GM18873 (cell line): Measurements from ENCODE around the gene PRMT5.
"Not testable (repeated sequence)": the region's sequence is repeated elsewhere in the genome, so short reads cannot be mapped to it uniquely, and the experiment has no call there.

ENCODE experiments used
- ATAC-seq: cut with Tn5 transposase; IDR thresholded peaks from one replicate; pipeline ENCODE4 v1.9.1; 2021; ENCODE audit warnings: mild to moderate bottlenecking, moderate library complexity, moderate number of reproducible peaks; ENCODE audit not compliant: unreplicated experiment, low FRiP score

Gene PRMT5

GRCh38 chr14:22935156-22935555, 6.0 kb upstream of the PRMT5 start:
- no peak for ATAC-seq

GRCh38 chr14:22932146-22932545, 3.0 kb upstream of the PRMT5 start:
- ATAC-seq = no peak

DNA sequence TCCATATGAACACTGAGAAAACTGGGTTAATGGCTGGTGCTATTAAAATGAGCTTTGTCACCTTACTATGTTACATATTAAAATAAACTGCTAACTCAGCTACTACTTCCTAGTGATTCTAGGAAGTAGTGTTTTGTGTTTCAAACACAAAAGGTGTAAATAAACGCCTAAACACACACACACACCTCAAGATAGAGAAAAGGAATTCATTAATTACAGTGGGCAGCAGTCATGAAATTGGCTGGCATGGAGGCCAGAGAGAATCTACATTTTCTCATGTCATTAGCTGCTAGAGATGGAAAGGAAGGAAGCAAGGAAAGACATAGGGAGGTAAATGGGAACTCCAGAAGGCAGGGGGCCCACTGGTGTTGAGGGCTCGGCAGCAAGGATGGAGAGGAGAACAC, 787 bp upstream of the PRMT5 start:
- no peak for ATAC-seq

- ATAC-seq = no peak
Observed at GRCh38 chr14:22928237-22929103, 706 bp downstream of the PRMT5 start.

- ATAC-seq = no peak
Observed at GRCh38 chr14:22926316-22926715, 2.9 kb downstream of the PRMT5 start.

DNA sequence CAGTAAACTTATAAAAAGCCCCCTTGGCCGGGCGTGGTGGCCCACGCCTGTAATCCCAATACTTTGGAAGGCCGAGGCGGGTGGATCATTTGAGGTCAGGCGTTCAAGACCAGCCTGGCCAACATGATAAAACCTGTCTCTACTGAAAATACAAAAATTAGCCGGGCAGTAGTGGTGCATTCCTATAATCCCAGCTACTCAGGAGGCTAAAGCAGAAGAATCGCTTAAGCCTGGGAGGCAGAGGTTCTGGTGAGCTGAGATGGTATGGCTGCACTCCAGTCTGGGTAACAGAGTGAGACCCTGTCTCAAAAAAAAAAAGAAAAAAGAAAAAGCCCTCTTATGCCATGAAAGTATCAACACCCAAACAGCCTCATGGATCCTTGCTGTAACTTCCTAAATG, 3.7 kb downstream of the PRMT5 start:
- no peak for ATAC-seq

GRCh38 chr14:22923746-22924145, 5.4 kb downstream of the PRMT5 start:
- no peak for ATAC-seq

DNA sequence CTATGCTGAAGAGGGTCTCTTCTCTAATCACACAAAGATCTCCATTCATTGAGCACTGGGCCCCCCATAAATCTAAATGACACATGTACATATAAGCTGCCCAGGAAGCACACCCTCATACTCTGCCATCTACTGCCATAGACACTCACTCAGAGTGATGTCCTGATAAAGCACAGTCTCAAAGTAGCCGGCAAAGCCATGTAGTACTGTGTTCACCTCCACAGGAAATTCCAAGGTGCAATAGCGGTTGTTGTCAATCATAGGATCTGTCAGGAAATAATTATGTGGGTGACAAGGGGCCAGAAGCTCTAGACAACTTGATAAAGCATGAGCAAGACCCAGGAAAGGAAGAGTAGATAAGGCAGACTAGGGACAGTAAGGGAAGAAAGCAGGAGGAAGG, 6.9 kb downstream of the PRMT5 start:
- ATAC-seq = no peak

GRCh38 chr14:22920697-22921096, 8.5 kb downstream of the PRMT5 start:
- no peak for ATAC-seq

DNA sequence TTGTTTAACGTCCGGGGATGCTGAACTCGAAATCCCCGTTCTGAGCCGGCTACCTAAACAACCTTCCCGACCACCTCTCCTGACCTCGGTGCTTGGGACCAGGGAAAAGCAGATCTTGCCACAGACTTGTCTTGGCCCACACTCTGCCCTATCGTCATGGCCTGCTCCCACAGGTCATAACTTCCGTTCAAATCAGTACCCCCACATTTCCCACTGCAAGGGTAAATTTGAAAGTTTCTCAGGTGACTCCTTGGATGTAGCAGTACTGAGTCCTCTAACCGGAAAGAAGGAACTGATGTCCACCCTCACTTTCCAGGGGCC, 9.6 kb downstream of the PRMT5 start:
- ATAC-seq = peak; percentile 7

DNA sequence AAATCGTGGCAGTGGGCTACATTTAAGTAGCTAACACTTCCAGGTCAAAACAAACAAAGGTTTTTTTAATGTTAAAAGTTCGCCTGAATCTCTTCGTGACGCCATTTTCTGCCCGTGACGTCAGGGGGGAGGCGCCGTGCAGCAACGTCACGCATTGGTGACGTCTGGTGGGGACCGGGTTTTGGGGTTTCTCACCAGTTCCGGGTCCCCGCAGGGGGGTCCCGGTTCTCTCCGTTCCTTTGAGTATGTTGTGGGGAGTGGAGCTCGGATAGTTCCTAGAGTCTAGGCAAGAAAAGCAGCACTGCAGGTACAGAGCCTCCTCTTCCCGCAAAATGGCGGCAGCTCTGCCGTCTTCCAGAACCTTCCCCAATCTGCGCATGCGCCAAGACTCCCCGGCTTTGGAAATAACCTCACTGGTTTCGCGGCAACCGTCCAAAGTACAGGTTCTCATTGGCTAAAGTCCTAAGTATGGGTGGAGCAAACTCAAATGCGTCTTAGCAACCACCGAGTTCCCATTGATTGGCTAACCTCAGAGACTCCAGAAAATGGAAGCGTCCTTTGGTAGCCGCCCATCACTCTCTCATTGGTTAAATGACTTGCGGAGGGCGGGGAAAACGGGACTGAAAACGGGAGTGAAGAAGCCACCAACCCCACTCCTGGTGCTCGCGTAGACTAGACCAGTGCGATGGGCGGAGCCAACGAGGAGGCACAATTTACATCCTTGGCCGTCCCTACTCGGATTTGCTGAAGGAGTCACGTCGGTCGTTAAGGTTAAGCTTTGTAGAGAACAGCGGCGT, 10.2 kb downstream of the PRMT5 start, which contains the start of gene RBM23:
RBM23 (minus strand) TSS at position 346 of the 797 bp plus-strand sequence.
- peak; percentile 88 for ATAC-seq

GRCh38 chr14:22915886-22916521, 13.2 kb downstream of the PRMT5 start:
- no peak for ATAC-seq

- not testable (repeated sequence) for ATAC-seq
Observed at GRCh38 chr14:22914836-22915235, 14.3 kb downstream of the PRMT5 start.

DNA sequence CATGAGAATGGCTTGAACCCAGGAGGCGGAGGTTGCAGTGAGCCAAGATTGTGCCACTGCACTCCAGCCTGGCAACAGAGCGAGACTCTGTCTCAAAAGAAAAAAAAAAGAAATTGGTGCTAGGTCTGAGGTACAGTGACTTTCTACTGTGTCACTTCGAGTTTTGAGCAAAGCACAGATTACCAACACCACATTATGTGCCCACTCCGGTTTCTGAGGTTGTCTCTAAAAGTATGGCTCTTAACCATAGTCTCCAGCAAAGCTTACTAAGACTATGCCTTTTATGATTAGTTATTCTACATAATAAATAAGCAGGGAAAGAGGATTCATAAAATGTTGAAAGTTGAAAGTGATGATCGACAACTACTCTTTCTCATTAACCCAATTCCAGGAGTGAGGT, 18.3 kb downstream of the PRMT5 start:
- ATAC-seq = no peak

GRCh38 chr14:22908601-22909000, 20.6 kb downstream of the PRMT5 start:
- ATAC-seq = no peak

DNA sequence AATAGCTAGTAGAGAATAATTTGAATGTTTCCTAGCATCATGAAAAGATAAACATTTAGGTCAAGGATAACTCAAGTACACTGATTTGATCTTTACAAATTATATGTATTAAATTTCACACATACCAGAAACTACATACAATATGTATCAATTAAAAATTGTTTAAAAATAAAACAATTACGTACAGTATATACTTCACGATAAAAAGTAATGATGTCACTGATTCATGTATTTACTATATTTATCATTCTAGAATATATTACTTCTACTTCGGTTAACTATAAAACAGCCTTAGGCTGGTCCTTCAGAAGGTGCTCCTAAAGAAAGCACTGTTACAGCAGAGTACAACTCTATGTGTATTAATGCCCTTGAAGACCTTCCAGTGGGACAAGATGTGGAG, 21.7 kb downstream of the PRMT5 start:
- no peak for ATAC-seq

DNA sequence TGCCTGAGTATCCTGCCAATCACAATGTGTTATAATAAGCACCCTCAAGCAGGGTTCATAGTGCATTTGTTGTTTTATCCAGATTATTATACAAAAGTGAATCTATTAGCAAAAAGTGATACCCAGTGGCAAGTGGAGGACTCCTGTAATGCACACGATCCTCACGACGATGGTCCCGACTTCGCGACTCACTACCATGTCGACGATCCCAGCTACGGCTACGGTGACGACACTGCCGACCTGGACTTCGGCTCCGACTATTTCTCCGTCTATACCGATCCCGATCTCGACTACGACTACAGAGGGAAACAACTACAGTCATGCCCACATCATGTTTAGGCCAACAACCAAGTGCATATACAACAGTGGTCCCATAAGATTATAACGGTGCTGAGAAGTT, 23.1 kb downstream of the PRMT5 start:
- no peak for ATAC-seq

- no peak for ATAC-seq
Observed at GRCh38 chr14:22905627-22906026, 23.5 kb downstream of the PRMT5 start.

GRCh38 chr14:22903742-22904087, 25.5 kb downstream of the PRMT5 start:
- no peak for ATAC-seq

GRCh38 chr14:22901799-22902198, 27.4 kb downstream of the PRMT5 start:
- no peak for ATAC-seq

DNA sequence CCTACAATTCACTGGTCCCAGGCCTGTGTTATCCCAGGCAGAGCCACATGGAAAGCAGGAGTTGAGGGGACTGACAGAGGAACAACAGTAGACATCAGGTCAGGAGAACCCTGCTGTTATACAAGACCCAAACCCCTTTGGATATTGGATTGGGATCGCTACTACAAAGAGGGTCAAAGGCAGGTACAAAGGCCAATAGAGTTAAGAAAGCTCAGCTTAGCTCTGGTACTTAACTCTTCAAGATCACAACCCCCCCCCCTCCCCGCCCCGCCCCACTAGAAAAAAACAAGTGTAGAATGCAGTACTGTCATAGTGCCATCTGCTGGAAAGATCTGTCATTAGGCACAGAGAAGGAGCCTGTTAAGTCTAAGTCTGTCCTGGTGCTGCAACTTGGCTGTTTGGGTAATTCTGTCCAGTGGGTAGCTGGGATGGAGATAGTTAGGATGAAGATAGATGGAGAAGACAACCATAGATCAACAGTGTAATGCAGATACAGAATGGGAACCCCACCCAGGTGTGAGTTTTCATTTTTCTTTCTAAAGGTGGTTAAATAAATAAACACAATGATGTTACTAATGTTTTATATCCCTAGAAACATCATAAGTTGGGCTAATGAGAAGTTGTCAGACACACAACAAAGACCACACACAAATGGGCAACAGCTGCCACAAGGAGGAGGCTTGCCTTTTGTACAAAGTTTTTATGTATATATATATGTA, 28.9 kb downstream of the PRMT5 start:
- ATAC-seq = no peak
